SK-N-SH treated with all-trans-retinoic acid at 6 μM for 48 hours (cell line): Measurements from ENCODE around the gene BYSL.
A peak's percentile ranks its signal among the peaks of the same experiment; 100 is the strongest.

Source experiments
- ATAC-seq: fragments of 200-7000 bp; cut with Tn5 transposase; 3 replicates; pipeline ENCODE4 v1.9.1; 2020; ENCODE audit warnings: mild to moderate bottlenecking, moderate library complexity
- ARNTL ChIP-seq: fragments of 450-650 bp; formaldehyde crosslinking; IDR thresholded peaks from 2 replicates; pipeline ENCODE4 v1.5.0; 2020; ENCODE audit warnings: low read depth, mild to moderate bottlenecking, moderate library complexity, borderline replicate concordance
- BACH2 ChIP-seq: fragments of 250-450 bp; sonication (Bioruptor Pico); IDR thresholded peaks from 2 replicates; pipeline ENCODE4 v1.9.0; 2021; ENCODE audit warnings: mild to moderate bottlenecking, borderline replicate concordance
- CREB5 ChIP-seq: fragments of 250-450 bp; sonication (Bioruptor Pico); IDR thresholded peaks from 2 replicates; pipeline ENCODE4 v1.5.1; 2020; ENCODE audit warnings: low read depth, mild to moderate bottlenecking, moderate library complexity
- CSDC2 ChIP-seq: fragments of 250-450 bp; sonication (Bioruptor Pico); IDR thresholded peaks from 2 replicates; pipeline ENCODE4 v1.5.0; 2020; ENCODE audit warnings: mild to moderate bottlenecking, moderate library complexity
- CSRNP3 ChIP-seq: fragments of 250-450 bp; sonication (Bioruptor Pico); IDR thresholded peaks from 2 replicates; pipeline ENCODE4 v1.5.1; 2021; ENCODE audit warnings: mild to moderate bottlenecking, moderate library complexity
- ESRRG ChIP-seq: fragments of 250-450 bp; sonication (Bioruptor Pico); IDR thresholded peaks from 2 replicates; pipeline ENCODE4 v1.6.1; 2021; ENCODE audit warnings: mild to moderate bottlenecking
- GLIS3 ChIP-seq: fragments of 250-450 bp; sonication (Bioruptor Pico); IDR thresholded peaks from 2 replicates; pipeline ENCODE4 v1.5.0; 2020; ENCODE audit warnings: mild to moderate bottlenecking, moderate library complexity
- ISL1 ChIP-seq: fragments of 250-450 bp; sonication (Bioruptor Pico); IDR thresholded peaks from 2 replicates; pipeline ENCODE4 v2.1.2; 2022; ENCODE audit warnings: mild to moderate bottlenecking, moderate library complexity
- OSR1 ChIP-seq: fragments of 250-450 bp; sonication (Bioruptor Pico); IDR thresholded peaks from 2 replicates; pipeline ENCODE4 v1.8.0; 2022; ENCODE audit warnings: moderate library complexity, mild to moderate bottlenecking, inconsistent platforms
- PATZ1 ChIP-seq: fragments of 250-450 bp; sonication (Bioruptor Pico); IDR thresholded peaks from 2 replicates; pipeline ENCODE4 v1.8.0; 2020; ENCODE audit warnings: mild to moderate bottlenecking, moderate library complexity, borderline replicate concordance
- POU6F1 ChIP-seq: fragments of 250-450 bp; sonication (Bioruptor Pico); IDR thresholded peaks from 2 replicates; pipeline ENCODE4 v1.8.0; 2021; ENCODE audit warnings: low read depth, mild to moderate bottlenecking, moderate library complexity, borderline replicate concordance
- PPARA ChIP-seq: fragments of 250-450 bp; sonication (Bioruptor Pico); IDR thresholded peaks from 2 replicates; pipeline ENCODE4 v1.5.0; 2020; ENCODE audit warnings: mild to moderate bottlenecking, borderline replicate concordance
- RARB ChIP-seq: fragments of 250-450 bp; sonication (Bioruptor Pico); IDR thresholded peaks from 2 replicates; pipeline ENCODE4 v1.8.0; 2021; ENCODE audit warnings: mild to moderate bottlenecking, moderate library complexity
- SNAI2 ChIP-seq: fragments of 250-450 bp; sonication (Bioruptor Pico); IDR thresholded peaks from 2 replicates; pipeline ENCODE4 v1.5.0; 2020; ENCODE audit warnings: mild to moderate bottlenecking, moderate library complexity
- TCF4 ChIP-seq: fragments of 250-450 bp; sonication (Bioruptor Pico); IDR thresholded peaks from 2 replicates; pipeline ENCODE4 v1.8.0; 2021; ENCODE audit warnings: mild to moderate bottlenecking, moderate library complexity, borderline replicate concordance
- TOX ChIP-seq: fragments of 250-450 bp; sonication (Bioruptor Pico); IDR thresholded peaks from 2 replicates; pipeline ENCODE4 v1.8.0; 2021; ENCODE audit warnings: mild to moderate bottlenecking, moderate library complexity, borderline replicate concordance
- ZFP3 ChIP-seq: fragments of 250-450 bp; sonication (Bioruptor Pico); IDR thresholded peaks from 2 replicates; pipeline ENCODE4 v1.5.0; 2020; ENCODE audit warnings: mild to moderate bottlenecking, moderate library complexity
- ZFP30 ChIP-seq: fragments of 450-650 bp; formaldehyde crosslinking; IDR thresholded peaks from 2 replicates; pipeline ENCODE4 v1.5.0; 2022; ENCODE audit warnings: mild to moderate bottlenecking, moderate library complexity
- ZNF70 ChIP-seq: fragments of 450-650 bp; formaldehyde crosslinking; IDR thresholded peaks from 2 replicates; pipeline ENCODE4 v1.5.0; 2020; ENCODE audit warnings: mild to moderate bottlenecking, moderate library complexity
- ZNF8 ChIP-seq: fragments of 450-650 bp; formaldehyde crosslinking; IDR thresholded peaks from 2 replicates; pipeline ENCODE4 v1.5.0; 2020; ENCODE audit warnings: mild to moderate bottlenecking, moderate library complexity
- TF ChIP-seq, protein P1 (sequence below): fragments of 250-450 bp; sonication (Bioruptor Pico); IDR thresholded peaks from 2 replicates; pipeline ENCODE4 v1.5.0; 2020; ENCODE audit warnings: mild to moderate bottlenecking, moderate library complexity

BYSL gene

GRCh38 chr6:41878246-41878645 is 43.1 kb upstream of the BYSL start:
- TF ChIP-seq CREB5 (CRISPR knock-in tag) (no peak), TOX (CRISPR knock-in tag) (no peak), ISL1 (peak; percentile 49; the same call in 1 of the 2 replicates)
- ATAC-seq, result peak; percentile 70

DNA sequence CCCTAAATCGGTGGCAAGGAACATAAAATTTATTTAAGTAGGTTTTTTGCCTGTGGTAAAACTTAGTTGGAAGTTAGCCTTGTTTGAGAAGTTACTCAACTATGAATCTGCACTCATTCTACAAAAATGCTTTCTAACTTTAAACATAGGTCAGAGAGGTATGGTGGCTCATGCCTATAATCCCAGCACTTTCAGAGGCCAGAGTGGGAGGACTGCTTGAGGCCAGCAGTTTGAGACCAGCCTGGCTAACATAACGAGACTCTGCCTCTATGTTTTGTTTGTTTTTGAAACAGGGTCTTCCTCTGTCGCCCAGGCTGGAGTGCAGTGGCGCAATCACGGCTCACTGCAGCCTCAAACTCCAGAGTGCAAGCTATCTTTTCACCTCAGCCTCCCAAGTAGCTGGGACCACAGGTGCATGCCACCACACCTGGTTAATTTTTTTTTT is 42.3 kb upstream of the BYSL start:
- no peak for ATAC-seq
- no peak for TF ChIP-seq BACH2 (CRISPR knock-in tag)
- TF ChIP-seq, all 23 proteins: peak for 0

GRCh38 chr6:41881506-41881905 is 39.8 kb upstream of the BYSL start:
- ATAC-seq, result no peak

GRCh38 chr6:41884957-41885356 is 36.3 kb upstream of the BYSL start:
- ATAC-seq, result no peak
- TF ChIP-seq CSRNP3, result no peak
- TF ChIP-seq ARNTL (CRISPR knock-in tag), result no peak
- no peak for TF ChIP-seq TCF4
- no peak for TF ChIP-seq SNAI2 (CRISPR knock-in tag)
- TF ChIP-seq, protein P1, sequence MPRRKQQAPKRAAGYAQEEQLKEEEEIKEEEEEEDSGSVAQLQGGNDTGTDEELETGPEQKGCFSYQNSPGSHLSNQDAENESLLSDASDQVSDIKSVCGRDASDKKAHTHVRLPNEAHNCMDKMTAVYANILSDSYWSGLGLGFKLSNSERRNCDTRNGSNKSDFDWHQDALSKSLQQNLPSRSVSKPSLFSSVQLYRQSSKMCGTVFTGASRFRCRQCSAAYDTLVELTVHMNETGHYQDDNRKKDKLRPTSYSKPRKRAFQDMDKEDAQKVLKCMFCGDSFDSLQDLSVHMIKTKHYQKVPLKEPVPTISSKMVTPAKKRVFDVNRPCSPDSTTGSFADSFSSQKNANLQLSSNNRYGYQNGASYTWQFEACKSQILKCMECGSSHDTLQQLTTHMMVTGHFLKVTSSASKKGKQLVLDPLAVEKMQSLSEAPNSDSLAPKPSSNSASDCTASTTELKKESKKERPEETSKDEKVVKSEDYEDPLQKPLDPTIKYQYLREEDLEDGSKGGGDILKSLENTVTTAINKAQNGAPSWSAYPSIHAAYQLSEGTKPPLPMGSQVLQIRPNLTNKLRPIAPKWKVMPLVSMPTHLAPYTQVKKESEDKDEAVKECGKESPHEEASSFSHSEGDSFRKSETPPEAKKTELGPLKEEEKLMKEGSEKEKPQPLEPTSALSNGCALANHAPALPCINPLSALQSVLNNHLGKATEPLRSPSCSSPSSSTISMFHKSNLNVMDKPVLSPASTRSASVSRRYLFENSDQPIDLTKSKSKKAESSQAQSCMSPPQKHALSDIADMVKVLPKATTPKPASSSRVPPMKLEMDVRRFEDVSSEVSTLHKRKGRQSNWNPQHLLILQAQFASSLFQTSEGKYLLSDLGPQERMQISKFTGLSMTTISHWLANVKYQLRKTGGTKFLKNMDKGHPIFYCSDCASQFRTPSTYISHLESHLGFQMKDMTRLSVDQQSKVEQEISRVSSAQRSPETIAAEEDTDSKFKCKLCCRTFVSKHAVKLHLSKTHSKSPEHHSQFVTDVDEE (CRISPR knock-in tag), result no peak

More at GRCh38 chr6:41881506-41881905, 39.8 kb upstream of the BYSL start:
- no peak for TF ChIP-seq ISL1
- TF ChIP-seq ZFP30, result no peak
- TF ChIP-seq ARNTL (CRISPR knock-in tag), result no peak
- TF ChIP-seq TCF4, result no peak
- TF ChIP-seq CSDC2, result no peak
- no peak for TF ChIP-seq GLIS3 (CRISPR knock-in tag)
- no peak for TF ChIP-seq PPARA (CRISPR knock-in tag)
- no peak for TF ChIP-seq PATZ1 (CRISPR knock-in tag)
- no peak for TF ChIP-seq CSRNP3
- no peak for TF ChIP-seq BACH2 (CRISPR knock-in tag)
- TF ChIP-seq ESRRG, result no peak
- no peak for TF ChIP-seq TOX (CRISPR knock-in tag)
- TF ChIP-seq ZNF8 (CRISPR knock-in tag), result no peak
- no peak for TF ChIP-seq RARB
- TF ChIP-seq POU6F1 (CRISPR knock-in tag), result no peak
- no peak for TF ChIP-seq ZFP3
- TF ChIP-seq CREB5 (CRISPR knock-in tag), result no peak
- TF ChIP-seq OSR1, result no peak
- TF ChIP-seq SNAI2 (CRISPR knock-in tag), result no peak
- no peak for TF ChIP-seq ZNF70 (CRISPR knock-in tag)
